Measurements from ENCODE around the gene NTSR1. TPM values are rescaled to one million over a fixed set of nuclear protein-coding genes. Genes with fewer than 3 reads are reported as not detected.
A peak's percentile ranks its signal among the peaks of the same experiment; 100 is the strongest.

The NTSR1 gene
- total and polyA plus RNA-seq, 2 of the 8 experiments (the other 6 are each of a cell fraction or from before 2014, with no cell fraction given), result 0.53 to 0.89 TPM

- Histone ChIP-seq H2BK120ac (replicated peaks; ENCODE audit: low read depth, low read length) (no peak overlapping the region), H3K4me2 (ENCODE audit: insufficient read depth in 1 of 2, low read depth in 2 of 2, low read length in 2 of 2) (no peak overlapping the region), H3K79me2 (ENCODE audit: control insufficient read depth in 1 of 2, insufficient read depth in 2 of 2, low read length in 2 of 2) (no peaks in the 10 kb centered on the region), H3K9me3 (ENCODE audit: insufficient read depth in 2 of 2, low read depth in 1 of 2, low read length in 1 of 2) (no peaks in the 10 kb centered on the region), H3K56ac (replicated peaks; ENCODE audit: insufficient read length, low read depth, low read length) (no peak overlapping the region), H2BK5ac (ENCODE audit: low read depth, low read length) (peak overlapping the region; percentile 35; the same call in 1 of the 2 replicates), H2BK20ac (ENCODE audit: low read length) (no peak overlapping the region), H4K20me1 (replicated peaks in 1 of 2; ENCODE audit: control insufficient read depth in 1 of 2, insufficient read depth in 2 of 2, low read length in 2 of 2) (peaks cover 0 to 3% of the 10 kb centered on the region in 2 experiments), H4K5ac (ENCODE audit: insufficient read length, low read depth, low read length) (no peak overlapping the region), H3K27ac (ENCODE audit: low read depth, low read length) (no peak overlapping the region), H3K4me3 (ENCODE audit: extremely low read depth in 1 of 4, insufficient read depth in 2 of 4, low read depth in 3 of 4, low read length in 4 of 4) (no peak overlapping the region), H3K23ac (ENCODE audit: insufficient read length) (no peak overlapping the region), H3K9ac (replicated peaks in 1 of 4; ENCODE audit: extremely low read depth in 1 of 4, low read depth in 3 of 4, low read length in 3 of 4) (no peak overlapping the region), H2BK15ac (ENCODE audit: low read length) (no peak overlapping the region), H4K91ac (replicated peaks; ENCODE audit: insufficient read length, low read length) (no peak overlapping the region), H3K79me1 (ENCODE audit: low read depth, low read length) (no peaks in the 10 kb centered on the region), H4K8ac (ENCODE audit: extremely low read depth, insufficient read depth, low read length) (no peak overlapping the region), H3K4me1 (replicated peaks in 1 of 4; ENCODE audit: control insufficient read depth in 3 of 4, insufficient read depth in 4 of 4, low read length in 3 of 4) (no peaks in the 10 kb centered on the region), H3K18ac (ENCODE audit: extremely low read depth, low read length) (no peak overlapping the region), H3K27me3 (replicated peaks in 1 of 4; ENCODE audit: control insufficient read depth in 3 of 4, extremely low read depth in 1 of 4, insufficient read depth in 3 of 4, low read length in 3 of 4) (peaks cover 7 to 15% (median 11%) of the 10 kb centered on the region in 4 experiments), H3K23me2 (ENCODE audit: low read depth, low read length) (no peaks in the 10 kb centered on the region), H3K4ac (replicated peaks; ENCODE audit: insufficient read length, low read depth, low read length) (no peak overlapping the region), H3K14ac (ENCODE audit: insufficient read length) (no peak overlapping the region), H3K36me3 (ENCODE audit: control insufficient read depth in 2 of 4, insufficient read depth in 4 of 4, low read length in 3 of 4) (no peaks in the 10 kb centered on the region), H2BK12ac (ENCODE audit: low read depth, low read length) (no peak overlapping the region), H2AK5ac (ENCODE audit: low read depth, low read length) (no peak overlapping the region), H2AFZ (ENCODE audit: low read length) (no peak overlapping the region)
- DNase-seq (ENCODE audit: low read depth in 1 of 2, low spot score in 2 of 2), result no peak
- 91% methylated on average over 6 of the region's 6 CpGs; no CpG with 5 or more reads in 1 of the 2 experiments for WGBS, 2 experiments (ENCODE audit: extremely low coverage in 1 of 2, insufficient coverage in 1 of 2, insufficient read length in 1 of 2, insufficient replicate concordance in 2 of 2, low coverage in 1 of 2, low lambda C conversion rate in 2 of 2, missing lambda C conversion rate in 1 of 2)
- no peak for FAIRE-seq
- CTCF ChIA-PET (ENCODE audit: partially characterized antibody), result interaction anchor here (0.6 to 3.5 kb wide), 3 partner anchors 11 to 698 kb away, joined by 4 to 15 read pairs (median 4); no protein-coding TSS in a partner anchor
- POLR2A ChIA-PET (ENCODE audit: partially characterized antibody), result no interaction called here
- TF ChIP-seq CBX8 (IDR thresholded peaks at IDR 0.05; ENCODE audit: borderline replicate concordance, low read depth, low read length) (no peak), SP4 (IDR thresholded peaks at IDR 0.05; ENCODE audit: low read length) (no peak), MAFK (IDR thresholded peaks at IDR 0.05; ENCODE audit: low read depth, low read length) (no peak), NRF1 (IDR thresholded peaks at IDR 0.05; ENCODE audit: low read depth, low read length) (no peak), MAX (IDR thresholded peaks at IDR 0.05) (no peak), USF2 (IDR thresholded peaks at IDR 0.05; ENCODE audit: low read length) (no peak), ASH2L (IDR thresholded peaks at IDR 0.05; ENCODE audit: low read length) (no peak), SP1 (IDR thresholded peaks at IDR 0.05; ENCODE audit: low read depth, low read length) (no peak), TAF7 (optimal IDR thresholded peaks at IDR 0.05; ENCODE audit: borderline replicate concordance, low read depth, low read length) (no peak), CTBP2 (IDR thresholded peaks at IDR 0.05; ENCODE audit: borderline replicate concordance, insufficient read depth, insufficient read length, low read length) (no peak), GTF2F1 (IDR thresholded peaks at IDR 0.05; ENCODE audit: borderline replicate concordance, low read depth, low read length) (no peak), TAF1 (IDR thresholded peaks at IDR 0.05; ENCODE audit: low read depth, low read length) (no peak), SUZ12 (IDR thresholded peaks at IDR 0.05; ENCODE audit: low read length) (no peak), JUN (IDR thresholded peaks at IDR 0.05; ENCODE audit: low read depth, low read length) (no peak)
Observed at GRCh38 chr20:62714799-62715198, 6.2 kb downstream of the NTSR1 start.
